Psoas muscle (tissue), 8 donors: ENCODE data around the gene UBE2E1. TPM values are rescaled to one million over a fixed set of nuclear protein-coding genes. Genes with fewer than 3 reads are reported as not detected.

Experiments used
- ATAC-seq, 4 donors: fragments of 200-7000 bp; cut with Tn5 transposase; one replicate each; pipeline ENCODE4 v1.9.1; 2020; ENCODE audit warnings: moderate library complexity in 3 of 4, mild to moderate bottlenecking in 2 of 4
- DNase-seq, 2 donors: peaks; one replicate each; pipeline ENCODE4 v3.0.0-alpha.2; 2020
- H3K27ac ChIP-seq: fragments of 200-600 bp; one replicate; pipeline ENCODE4 v1.8.0; 2022
- H3K27me3 ChIP-seq, 3 donors: fragments of 200-600 bp in 1 of 3; one replicate each; pipeline versions ENCODE4 v1.6.1 to v1.8.0; 2013 to 2022; ENCODE audit warnings: low read length in 2 of 3, mild to moderate bottlenecking in 2 of 3, moderate library complexity in 1 of 3; ENCODE audit not compliant: insufficient read depth in 3 of 3
- H3K36me3 ChIP-seq, 2 donors: fragments of 200-600 bp in 1 of 2; one replicate each; pipeline versions ENCODE4 v1.6.1 to v1.8.0; 2013 to 2022; ENCODE audit warnings: low read depth in 1 of 2, mild to moderate bottlenecking in 1 of 2, moderate library complexity in 1 of 2; ENCODE audit not compliant: insufficient read depth in 1 of 2
- H3K4me1 ChIP-seq: fragments of 200-600 bp; one replicate; pipeline ENCODE4 v1.8.0; 2022
- H3K4me3 ChIP-seq: fragments of 200-600 bp; one replicate; pipeline ENCODE4 v1.8.0; 2022; ENCODE audit warnings: mild to moderate bottlenecking
- H3K9me3 ChIP-seq: fragments of 200-600 bp; one replicate; pipeline ENCODE4 v1.8.0; 2022
- CTCF ChIP-seq: fragments of 200-600 bp; IDR thresholded peaks from one replicate; pipeline ENCODE4 v1.8.0; 2022; ENCODE audit warnings: antibody characterized with exemption
- WGBS, 3 donors: extraction: QIAGEN DNeasy Blood & Tissue Kit; methylation state at CpG; one replicate each; pipeline versions ENCODE4 v1.1.6 to v1.1.7; 2013; 5-methylcytosine and 5-hydroxymethylcytosine counted together
- intact Hi-C, 2 donors: fragments of 100-400 bp; cut with DNase I; formaldehyde crosslinking; loops; one replicate each; pipeline versions ENCODE4 v1.11.0 to v1.14.2; 2022
- polyA plus RNA-seq, 3 donors: library from polyadenylated mRNA; stranded (reverse); fragments of 200-250 nt; gene quantifications; one replicate each; pipeline ENCODE4 v1.2.3, GENCODE V29; 2013
- total RNA-seq, 4 donors: library from RNA; stranded (reverse); fragmentation: NEBNext Ultra II Directional in 2 of 4; extraction: Animal tissue kit (Norgen Biotek cat#: 25700) in 2 of 4; gene quantifications; one replicate each; pipeline versions ENCODE4 v1.2.1 to v1.2.4, GENCODE V29; 2021 to 2023
- donor health status: healthy with polysubstance abuse.
- donor health status: DM: no; HTN: no; CAD: no; lungs with moderate emphysema.
- donor health status: Bipolar disorder and iron deficiency.
- donor health status: healthy.
- donor health status: DM: yes; HTN: yes; CAD: no.
- donor health status: DM: no; HTN: no; CAD: no.
- donor health status: DM: no; HTN: no; CAD: no.
- donor health status: DM: yes; HTN: yes; CAD: no.

UBE2E1 gene
- total and polyA plus RNA-seq, 7 donors: 54.1 to 112 (median 85.9) TPM

DNA sequence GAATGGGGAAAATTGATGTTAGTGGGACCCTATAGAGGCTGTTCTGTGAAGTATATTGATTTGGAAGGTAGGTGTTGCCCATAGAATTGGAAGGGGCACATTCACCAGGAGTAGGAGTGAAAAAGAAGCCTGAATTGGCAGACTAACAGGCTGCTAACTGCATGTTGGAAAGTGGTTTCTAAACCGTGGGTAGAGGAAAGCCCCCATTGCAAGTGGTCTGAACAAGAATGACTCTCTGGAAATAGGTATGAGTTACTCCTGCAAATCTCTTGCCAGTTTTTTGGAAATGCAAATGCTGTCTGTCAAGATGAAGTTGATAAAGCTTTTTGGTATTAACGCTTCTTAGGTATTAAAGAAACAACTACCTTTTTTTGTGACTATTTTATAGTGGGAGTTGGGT lies 3.5 kb downstream of the UBE2E1 start:
- peaks cover 0 to 7% of the 10 kb centered on the region in 2 donors for H3K36me3 ChIP-seq
- ATAC-seq: no peak
- WGBS, 3 donors: 48 to 64% (median 53%) methylated on average over 2 of the region's 2 CpGs
- DNase-seq: no peak
- no peaks in the 10 kb centered on the region for H3K27me3 ChIP-seq
- peak overlapping the region; percentile 82 for H3K4me3 ChIP-seq
- H3K4me1 ChIP-seq: peaks cover 48% of the 10 kb centered on the region
- no peaks in the 10 kb centered on the region for H3K9me3 ChIP-seq
- H3K27ac ChIP-seq: peak overlapping the region; percentile 97
- intact Hi-C loops: loop anchor here in 1 of 2 donors (5.0 kb wide), 2 partner anchors 48 to 607 kb away; partner anchors contain the start of gene UBE2E2
- no peak for TF ChIP-seq CTCF

DNA sequence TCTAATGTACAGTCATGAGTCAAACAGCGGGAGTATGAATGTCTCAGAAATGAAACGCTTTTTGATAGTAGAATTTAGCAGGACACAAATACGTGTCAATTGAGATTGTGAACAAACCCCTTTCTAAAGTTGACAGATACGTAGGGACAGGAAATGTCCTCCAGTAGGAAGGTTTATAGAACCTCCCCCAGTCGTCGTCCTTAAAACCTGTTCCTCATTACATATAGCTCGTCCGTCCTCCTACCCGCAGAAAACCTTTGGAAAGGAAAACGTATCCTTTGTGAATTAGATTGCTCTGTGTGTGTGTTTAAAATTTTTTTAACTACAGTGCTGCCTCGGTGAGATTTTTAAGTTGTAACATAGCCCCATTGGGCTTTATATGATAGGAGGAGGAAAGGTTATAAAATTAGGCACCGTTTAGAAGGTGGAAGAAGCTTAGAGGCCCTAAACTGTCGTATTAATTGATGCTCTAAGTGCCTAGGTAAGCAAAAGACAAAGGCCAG lies 4.1 kb downstream of the UBE2E1 start:
- ATAC-seq (no peak), DNase-seq (no peak)
- peaks cover 54% of the 10 kb centered on the region for H3K4me1 ChIP-seq
- H3K9me3 ChIP-seq: no peaks in the 10 kb centered on the region
- H3K27ac ChIP-seq: peak overlapping the region; percentile 97
- intact Hi-C loops: loop anchor here in 1 of 2 donors (5.0 kb wide), 2 partner anchors 47 to 608 kb away; partner anchors contain the start of gene UBE2E2
- H3K4me3 ChIP-seq: peak overlapping the region; percentile 82
- no peak for TF ChIP-seq CTCF
- H3K36me3 ChIP-seq: peaks cover 0 to 7% of the 10 kb centered on the region in 2 donors
- 50 to 64% (median 57%) methylated on average over 13 of the region's 13 CpGs for WGBS, 3 donors
- no peaks in the 10 kb centered on the region for H3K27me3 ChIP-seq

GRCh38 chr3:23810343-23811184 lies 4.8 kb downstream of the UBE2E1 start:
- no peaks in the 10 kb centered on the region for H3K27me3 ChIP-seq
- TF ChIP-seq CTCF: peak; percentile 11
- DNase-seq (peak; percentile 61 to 81), ATAC-seq (peak; percentile 48 to 69 (median 62))
- H3K4me1 ChIP-seq: peaks cover 61% of the 10 kb centered on the region
- H3K36me3 ChIP-seq: peaks cover 0 to 7% of the 10 kb centered on the region in 2 donors
- peak overlapping the region; percentile 97 for H3K27ac ChIP-seq
- 1 to 6% (median 1%) methylated on average over 32 to 72 of the region's 78 CpGs for WGBS, 3 donors
- H3K9me3 ChIP-seq: no peaks in the 10 kb centered on the region
- intact Hi-C loops: no loop called here
- H3K4me3 ChIP-seq: peak overlapping the region; percentile 82

GRCh38 chr3:23811185-23811527 lies 5.4 kb downstream of the UBE2E1 start:
- Histone ChIP-seq H3K36me3 (peaks cover 0 to 7% of the 10 kb centered on the region in 2 donors), H3K9me3 (no peaks in the 10 kb centered on the region), H3K4me3 (peak overlapping the region; percentile 82), H3K27ac (peak overlapping the region; percentile 97), H3K27me3 (no peaks in the 10 kb centered on the region), H3K4me1 (peaks cover 65% of the 10 kb centered on the region)
- 56 to 63% (median 57%) methylated on average over 10 of the region's 10 CpGs for WGBS, 3 donors
- no peak for TF ChIP-seq CTCF
- peak in 2 of 4 donors; percentile 7 for ATAC-seq
- DNase-seq: no peak
- intact Hi-C loops: no loop called here
